K562 (cell line): ENCODE results near the gene SHB. TPM values are rescaled to one million over a fixed set of nuclear protein-coding genes. Genes with fewer than 3 reads are reported as not detected.

Experiments
- ATF1 ChIP-seq, 2 experiments: fragments of 450-650 bp in 1 of 2; IDR thresholded peaks; 2 replicates each; pipeline ENCODE4 v1.6.1; 2016; ENCODE audit warnings: missing compliant biosample characterization in 1 of 2, missing genetic modification characterization in 1 of 2
- BRCA1 ChIP-seq, 2 experiments: fragments of 450-650 bp in 1 of 2; sonication (generic) in 1 of 2; formaldehyde crosslinking in 1 of 2; IDR thresholded peaks; 2 replicates each; pipeline versions ENCODE4 v1.5.0 to v1.6.1; 2017 to 2020; ENCODE audit warnings: mild to moderate bottlenecking in 1 of 2, missing genetic modification reagents in 1 of 2
- CBFA2T2 ChIP-seq: fragments of 450-650 bp; conservative IDR thresholded peaks from 2 replicates; pipeline ENCODE4 v1.6.1; 2017; ENCODE audit warnings: mild to moderate bottlenecking
- CBX2 ChIP-seq: fragments of 200-600 bp; sonication (generic); IDR thresholded peaks from one replicate; pipeline ENCODE4 v1.6.1; 2012; ENCODE audit warnings: mild to moderate bottlenecking, low read length, inconsistent platforms; ENCODE audit not compliant: insufficient read depth, poor library complexity, severe bottlenecking
- CTCFL ChIP-seq: IDR thresholded peaks from 2 replicates; pipeline ENCODE4 v1.6.1; 2011; ENCODE audit warnings: borderline replicate concordance, low read depth, mild to moderate bottlenecking, moderate library complexity, low read length; ENCODE audit not compliant: insufficient read depth, poor library complexity, severe bottlenecking
- FOXA1 ChIP-seq: fragments of 450-650 bp; IDR thresholded peaks from 2 replicates; pipeline ENCODE4 v1.6.1; 2016; ENCODE audit warnings: mild to moderate bottlenecking, borderline replicate concordance
- L3MBTL2 ChIP-seq: fragments of 450-650 bp; IDR thresholded peaks from 2 replicates; pipeline ENCODE4 v1.6.1; 2016; ENCODE audit warnings: mild to moderate bottlenecking, moderate library complexity
- MAFK ChIP-seq: IDR thresholded peaks from 2 replicates; pipeline ENCODE4 v1.6.1; 2011; ENCODE audit warnings: low read length, improper control_type of control experiment
- NFIX ChIP-seq: fragments of 250-450 bp; sonication (Bioruptor Pico); IDR thresholded peaks from 2 replicates; pipeline ENCODE4 v1.4.0; 2020; ENCODE audit warnings: low read depth, mild to moderate bottlenecking, moderate library complexity
- NR2C1 ChIP-seq, 2 experiments: fragments of 450-650 bp; IDR thresholded peaks; 2 replicates each; pipeline ENCODE4 v1.6.1; 2017; ENCODE audit warnings: mild to moderate bottlenecking in 2 of 2, antibody characterized with exemption in 1 of 2, inconsistent platforms in 1 of 2, missing compliant biosample characterization in 1 of 2, missing genetic modification characterization in 1 of 2
- PURB ChIP-seq: sonication (generic); formaldehyde crosslinking; IDR thresholded peaks from 2 replicates; pipeline ENCODE4 v1.9.0; 2021; ENCODE audit warnings: low read depth, mild to moderate bottlenecking, missing genetic modification reagents
- RBM17 ChIP-seq: fragments of 200-400 bp; formaldehyde crosslinking; IDR thresholded peaks from 2 replicates; pipeline ENCODE4 v1.6.1; 2017; ENCODE audit warnings: low read depth, mild to moderate bottlenecking, low read length, borderline replicate concordance
- ZC3H11A ChIP-seq: IDR thresholded peaks from 2 replicates; pipeline ENCODE4 v1.6.1; 2012; ENCODE audit warnings: low read depth, low read length, improper control_type of control experiment
- ZNF592 ChIP-seq: fragments of 450-650 bp; IDR thresholded peaks from 2 replicates; pipeline ENCODE4 v1.6.1; 2017; ENCODE audit warnings: antibody characterized with exemption, mild to moderate bottlenecking
- polyA plus RNA-seq, 8 experiments: library from polyadenylated mRNA; depleted of rRNA in 4 of 8; stranded (reverse) in 5 of 8; unstranded in 3 of 8; fragments of >200 nt; fragmentation: Nextera tagmentation in 2 of 8; fragmentation: Illumina TruSeq in 1 of 8; extraction: Ambion mirVana in 2 of 8; extraction: Trizol in 1 of 8; gene quantifications; 2 replicates each; pipeline versions ENCODE4 v1.2.1 to v1.2.3, GENCODE V29; 2011 to 2014; ENCODE audit warnings: inconsistent platforms in 1 of 8, missing spikeins in 1 of 8
- total RNA-seq, 7 experiments: library from RNA; depleted of rRNA in 6 of 7; stranded (reverse); fragments of >200 nt in 6 of 7; fragmentation: Illumina TruSeq in 2 of 7; extraction: Trizol in 2 of 7; gene quantifications; 2 replicates each; pipeline versions ENCODE4 v1.2.1 to v1.2.3, GENCODE V29; 2011 to 2021; ENCODE audit warnings: low replicate concordance in 1 of 7
- TF ChIP-seq, protein P1 (sequence below): fragments of 450-650 bp; IDR thresholded peaks from 2 replicates; pipeline ENCODE4 v1.7.0; 2016; ENCODE audit warnings: borderline replicate concordance

Gene SHB
- total and polyA plus RNA-seq, 9 of the 15 experiments (the other 6 are each of a cell fraction or from before 2014, with no cell fraction given), result 0.78 to 16.0 (median 5.3) TPM

- no peak for TF ChIP-seq NR2C1 (IDR thresholded peaks at IDR 0.05)
- peak; percentile 79 for TF ChIP-seq NR2C1 (tag; IDR thresholded peaks at IDR 0.05)
- no peak for TF ChIP-seq ZNF592
- no peak for TF ChIP-seq NFIX (CRISPR knock-in tag)
- TF ChIP-seq CTCFL, result no peak
- TF ChIP-seq ATF1 (CRISPR knock-in tag; IDR thresholded peaks at IDR 0.05), result no peak
- peak; percentile 42 for TF ChIP-seq ATF1 (tag; IDR thresholded peaks at IDR 0.05)
- no peak for TF ChIP-seq PURB (CRISPR knock-in tag)
- TF ChIP-seq CBFA2T2, result no peak; the same call in 1 of the 2 replicates
- peak; percentile 80; the same call in 1 of the 2 replicates for TF ChIP-seq MAFK
- no peak for TF ChIP-seq ZC3H11A
- TF ChIP-seq BRCA1 (IDR thresholded peaks at IDR 0.05), result no peak
- no peak for TF ChIP-seq BRCA1 (CRISPR knock-in tag; IDR thresholded peaks at IDR 0.05)
- no peak for TF ChIP-seq FOXA1
- TF ChIP-seq CBX2, result no peak
- TF ChIP-seq, protein P1, sequence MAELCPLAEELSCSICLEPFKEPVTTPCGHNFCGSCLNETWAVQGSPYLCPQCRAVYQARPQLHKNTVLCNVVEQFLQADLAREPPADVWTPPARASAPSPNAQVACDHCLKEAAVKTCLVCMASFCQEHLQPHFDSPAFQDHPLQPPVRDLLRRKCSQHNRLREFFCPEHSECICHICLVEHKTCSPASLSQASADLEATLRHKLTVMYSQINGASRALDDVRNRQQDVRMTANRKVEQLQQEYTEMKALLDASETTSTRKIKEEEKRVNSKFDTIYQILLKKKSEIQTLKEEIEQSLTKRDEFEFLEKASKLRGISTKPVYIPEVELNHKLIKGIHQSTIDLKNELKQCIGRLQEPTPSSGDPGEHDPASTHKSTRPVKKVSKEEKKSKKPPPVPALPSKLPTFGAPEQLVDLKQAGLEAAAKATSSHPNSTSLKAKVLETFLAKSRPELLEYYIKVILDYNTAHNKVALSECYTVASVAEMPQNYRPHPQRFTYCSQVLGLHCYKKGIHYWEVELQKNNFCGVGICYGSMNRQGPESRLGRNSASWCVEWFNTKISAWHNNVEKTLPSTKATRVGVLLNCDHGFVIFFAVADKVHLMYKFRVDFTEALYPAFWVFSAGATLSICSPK, result no peak
- peak; percentile 77; the same call in 1 of the 2 replicates for TF ChIP-seq L3MBTL2
- no peak for TF ChIP-seq RBM17
Measured at GRCh38 chr9:38039090-38039906, 29.7 kb downstream of the SHB start (continued).
